HCT116 (cell line): ENCODE results near the gene ALX4. TPM values are rescaled to one million over a fixed set of nuclear protein-coding genes. Genes with fewer than 3 reads are reported as not detected.

Experiments
- ATAC-seq: fragments of 200-7000 bp; cut with Tn5 transposase; 2 replicates; pipeline ENCODE4 v1.9.1; 2020; ENCODE audit warnings: mild to moderate bottlenecking, moderate library complexity
- BruUV-seq: library from RNA; stranded (reverse); fragments of 400-500 nt; replicated peaks from 2 replicates; lab custom pipeline; 2021; lab: Mats Ljungman, UMichigan
- CTCF ChIA-PET: fragments of 300-600 bp; sonication (Branson Sonifier 250); formaldehyde crosslinking; loops from one replicate; lab custom pipeline; 2021; ENCODE audit warnings: antibody characterized with exemption; lab: Charles Lee
- POLR2A ChIA-PET: fragments of 300-600, 350-600 bp; sonication (Branson Sonifier 250); formaldehyde crosslinking; loops from one replicate; lab custom pipeline; 2021; ENCODE audit warnings: antibody characterized with exemption; lab: Charles Lee
- RAD21 ChIA-PET, 2 experiments: fragments of 300-600 bp; sonication (Branson Sonifier 250); formaldehyde crosslinking; loops; one replicate each; lab custom pipeline; 2023; ENCODE audit warnings: low total read pairs in 2 of 2; ENCODE audit not compliant: uncharacterized antibody in 2 of 2, unreplicated experiment in 2 of 2, low non-redundant PET in 1 of 2; lab: Charles Lee
- DNase-seq: peaks from one replicate; pipeline ENCODE4 v3.0.0-alpha.2; 2010; ENCODE audit warnings: low read depth, low spot score
- H2AFZ ChIP-seq: fragments of 200-600 bp; shearing (Covaris generic), sonication (generic); 2 replicates; pipeline ENCODE4 v1.6.1; 2017; ENCODE audit warnings: low read depth, mixed run types, mixed read lengths, antibody characterized with exemption, low read length; ENCODE audit not compliant: poor library complexity, severe bottlenecking
- H3K27ac ChIP-seq: 2 replicates; pipeline ENCODE4 v1.5.1; 2012; ENCODE audit warnings: low read depth, low read length
- H3K27me3 ChIP-seq: fragments of 200-600 bp; sonication (generic); 2 replicates; pipeline ENCODE4 v1.6.1; 2016; ENCODE audit warnings: mixed run types, low read length, mixed read lengths; ENCODE audit not compliant: insufficient read depth
- H3K36me3 ChIP-seq, 2 experiments: fragments of 200-500 bp in 1 of 2; fragments of 200-600 bp in 1 of 2; sonication (Bioruptor generic) in 1 of 2; sonication (generic) in 1 of 2; 2 replicates each; pipeline versions ENCODE4 v1.5.1 to v1.6.1; 2014 to 2016; ENCODE audit warnings: low read length in 2 of 2, inconsistent platforms in 1 of 2, mixed read lengths in 1 of 2, mixed run types in 1 of 2; ENCODE audit not compliant: insufficient read depth in 2 of 2, control insufficient read depth in 1 of 2
- H3K4me1 ChIP-seq, 2 experiments: fragments of 200-600 bp in 1 of 2; sonication (generic) in 1 of 2; 2 replicates each; pipeline versions ENCODE4 v1.5.1 to v1.6.1; 2012 to 2017; ENCODE audit warnings: low read length in 2 of 2, inconsistent platforms in 1 of 2, mild to moderate bottlenecking in 1 of 2, mixed read lengths in 1 of 2, mixed run types in 1 of 2, moderate library complexity in 1 of 2; ENCODE audit not compliant: insufficient read depth in 2 of 2, control insufficient read depth in 1 of 2
- H3K4me2 ChIP-seq: fragments of 200-600 bp; sonication (generic); 2 replicates; pipeline ENCODE4 v1.6.1; 2017; ENCODE audit warnings: mixed run types, low read length, mixed read lengths
- H3K4me3 ChIP-seq, 2 experiments: fragments of 200-600 bp in 1 of 2; sonication (generic) in 1 of 2; replicated peaks in 1 of 2; 2 replicates each; pipeline ENCODE4 v1.5.1; 2011 to 2016; ENCODE audit warnings: low read length in 2 of 2, control low read depth in 1 of 2, low read depth in 1 of 2, mild to moderate bottlenecking in 1 of 2, mixed read lengths in 1 of 2, mixed run types in 1 of 2
- H3K79me2 ChIP-seq: fragments of 200-600 bp; sonication (generic); 2 replicates; pipeline ENCODE4 v1.6.1; 2017; ENCODE audit warnings: mild to moderate bottlenecking, mixed run types, low read length, moderate library complexity, mixed read lengths; ENCODE audit not compliant: insufficient read depth
- H3K9ac ChIP-seq: fragments of 200-600 bp; sonication (generic); 2 replicates; pipeline ENCODE4 v1.6.1; 2016; ENCODE audit warnings: low read length, mixed read lengths
- H3K9me2 ChIP-seq: fragments of 200-600 bp; sonication (generic), shearing (Covaris generic); 2 replicates; pipeline ENCODE4 v1.6.1; 2017; ENCODE audit warnings: mixed run types, mild to moderate bottlenecking, moderate library complexity; ENCODE audit not compliant: insufficient read depth
- H3K9me3 ChIP-seq, 2 experiments: fragments of 200-500 bp in 1 of 2; fragments of 200-600 bp in 1 of 2; sonication (Bioruptor generic) in 1 of 2; sonication (generic) in 1 of 2; 2 replicates each; pipeline ENCODE4 v1.6.1; 2014 to 2017; ENCODE audit warnings: low read length in 2 of 2, mixed read lengths in 2 of 2, inconsistent platforms in 1 of 2, low read depth in 1 of 2, mild to moderate bottlenecking in 1 of 2, mixed run types in 1 of 2, moderate library complexity in 1 of 2; ENCODE audit not compliant: control insufficient read depth in 1 of 2, insufficient read depth in 1 of 2
- H4K20me1 ChIP-seq: fragments of 200-600 bp; sonication (generic), shearing (Covaris generic); 2 replicates; pipeline ENCODE4 v1.6.1; 2017; ENCODE audit warnings: mixed run types, mild to moderate bottlenecking, moderate library complexity; ENCODE audit not compliant: insufficient read depth
- CBX3 ChIP-seq: IDR thresholded peaks from 2 replicates; pipeline ENCODE4 v1.6.1; 2012; ENCODE audit warnings: low read depth
- CEBPB ChIP-seq: IDR thresholded peaks from 2 replicates; pipeline ENCODE4 v1.6.1; 2012; ENCODE audit warnings: low read depth
- EGR1 ChIP-seq: IDR thresholded peaks from 2 replicates; pipeline ENCODE4 v1.6.1; 2012; ENCODE audit warnings: low read depth
- EZH2 ChIP-seq: fragments of 200-600 bp; sonication (generic); IDR thresholded peaks from 2 replicates; pipeline ENCODE4 v1.6.1; 2017; ENCODE audit warnings: antibody characterized with exemption, mixed run types
- EZH2phosphoT487 ChIP-seq: fragments of 200-600 bp; IDR thresholded peaks from 2 replicates; pipeline ENCODE4 v1.6.1; 2018; ENCODE audit warnings: antibody characterized with exemption, borderline replicate concordance
- JUND ChIP-seq: IDR thresholded peaks from 2 replicates; pipeline ENCODE4 v1.6.1; 2012
- MAX ChIP-seq: IDR thresholded peaks from 2 replicates; pipeline ENCODE4 v1.6.1; 2012
- POLR2A ChIP-seq: IDR thresholded peaks from 2 replicates; pipeline ENCODE4 v1.7.0; 2011; ENCODE audit warnings: borderline replicate concordance; ENCODE audit not compliant: insufficient read depth, insufficient read length; ENCODE audit errors: extremely low read depth
- RAD21 ChIP-seq: IDR thresholded peaks from 2 replicates; pipeline ENCODE4 v1.6.1; 2012; ENCODE audit warnings: low read depth, mild to moderate bottlenecking
- REST ChIP-seq: IDR thresholded peaks from 2 replicates; pipeline ENCODE4 v1.6.1; 2012; ENCODE audit warnings: low read depth
- SP1 ChIP-seq: IDR thresholded peaks from 2 replicates; pipeline ENCODE4 v1.6.1; 2012; ENCODE audit warnings: low read depth
- SRF ChIP-seq: IDR thresholded peaks from 2 replicates; pipeline ENCODE4 v1.6.1; 2012; ENCODE audit warnings: low read depth
- YY1 ChIP-seq: IDR thresholded peaks from 2 replicates; pipeline ENCODE4 v1.6.1; 2011; ENCODE audit warnings: low read length, low read depth, moderate library complexity, mild to moderate bottlenecking; ENCODE audit not compliant: insufficient replicate concordance; ENCODE audit errors: extremely low read depth
- intact Hi-C: fragments of 100-400 bp; cut with micrococcal nuclease; formaldehyde crosslinking; loops from 2 replicates; pipeline ENCODE4 v1.10.0; 2022
- total RNA-seq: library from RNA; stranded (reverse); gene quantifications from one replicate; pipeline ENCODE4 v1.2.1, GENCODE V29; 2021; ENCODE audit not compliant: unreplicated experiment
- TF ChIP-seq, protein P1 (sequence below): IDR thresholded peaks from 2 replicates; pipeline ENCODE4 v1.6.1; 2011; ENCODE audit warnings: mild to moderate bottlenecking, low read length, moderate library complexity; ENCODE audit not compliant: insufficient replicate concordance; ENCODE audit errors: extremely low read depth

ALX4 gene
- total RNA-seq, 1 experiment from 2014 or later, result not detected

DNA sequence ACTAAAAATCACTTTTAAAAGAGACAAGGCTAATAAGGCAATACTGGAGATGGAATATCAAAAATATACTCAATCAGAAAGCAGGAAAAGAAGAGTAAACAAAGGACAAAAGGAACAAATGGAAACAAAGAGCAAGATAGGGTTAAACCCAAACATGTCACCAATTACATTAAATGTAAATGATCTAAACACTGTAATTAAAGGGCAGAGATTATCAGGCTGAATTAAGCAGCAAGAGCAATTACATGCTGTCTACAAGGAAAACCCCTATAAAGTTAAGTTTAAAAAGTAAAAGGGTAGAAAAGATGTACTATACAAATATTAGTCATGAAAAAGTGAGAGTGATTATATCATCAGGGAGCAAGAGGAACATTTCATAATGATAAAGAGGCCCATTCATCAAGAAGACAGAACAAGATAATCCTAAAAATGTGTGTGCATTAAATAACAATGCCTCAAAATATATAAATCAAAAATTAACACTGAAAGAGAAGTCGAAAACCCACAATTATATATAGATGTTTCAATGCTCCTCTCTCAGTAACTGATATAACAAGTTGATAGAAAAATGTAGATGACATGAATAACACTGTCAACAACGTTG is 56.8 kb downstream of the ALX4 start (continued):
- TF ChIP-seq, protein P1, sequence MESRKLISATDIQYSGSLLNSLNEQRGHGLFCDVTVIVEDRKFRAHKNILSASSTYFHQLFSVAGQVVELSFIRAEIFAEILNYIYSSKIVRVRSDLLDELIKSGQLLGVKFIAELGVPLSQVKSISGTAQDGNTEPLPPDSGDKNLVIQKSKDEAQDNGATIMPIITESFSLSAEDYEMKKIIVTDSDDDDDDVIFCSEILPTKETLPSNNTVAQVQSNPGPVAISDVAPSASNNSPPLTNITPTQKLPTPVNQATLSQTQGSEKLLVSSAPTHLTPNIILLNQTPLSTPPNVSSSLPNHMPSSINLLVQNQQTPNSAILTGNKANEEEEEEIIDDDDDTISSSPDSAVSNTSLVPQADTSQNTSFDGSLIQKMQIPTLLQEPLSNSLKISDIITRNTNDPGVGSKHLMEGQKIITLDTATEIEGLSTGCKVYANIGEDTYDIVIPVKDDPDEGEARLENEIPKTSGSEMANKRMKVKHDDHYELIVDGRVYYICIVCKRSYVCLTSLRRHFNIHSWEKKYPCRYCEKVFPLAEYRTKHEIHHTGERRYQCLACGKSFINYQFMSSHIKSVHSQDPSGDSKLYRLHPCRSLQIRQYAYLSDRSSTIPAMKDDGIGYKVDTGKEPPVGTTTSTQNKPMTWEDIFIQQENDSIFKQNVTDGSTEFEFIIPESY, result no peak
- TF ChIP-seq SRF (no peak), CBX3 (no peak; the same call in 1 of the 2 replicates), EGR1 (no peak), SP1 (no peak)

GRCh38 chr11:44250421-44250820 is 59.5 kb downstream of the ALX4 start:
- DNase-seq (no peak), ATAC-seq (no peak)
- Histone ChIP-seq H3K27ac (no peak overlapping the region), H3K4me2 (no peak overlapping the region), H3K79me2 (no peaks in the 10 kb centered on the region), H3K4me1 (no peaks in the 10 kb centered on the region), H3K4me3 (no peak overlapping the region), H3K9me3 (peaks cover 3 to 4% of the 10 kb centered on the region in 2 experiments; a peak in 2 of 4 replicates), H3K9me2 (no peaks in the 10 kb centered on the region), H2AFZ (no peak overlapping the region), H3K9ac (no peak overlapping the region), H3K36me3 (no peaks in the 10 kb centered on the region), H3K27me3 (no peaks in the 10 kb centered on the region), H4K20me1 (no peaks in the 10 kb centered on the region)
- no peak for TF ChIP-seq YY1
- TF ChIP-seq EZH2phosphoT487, result no peak
- no peak for TF ChIP-seq REST
- no peak for TF ChIP-seq CBX3
- TF ChIP-seq SP1, result no peak
- TF ChIP-seq EZH2, result no peak
- TF ChIP-seq POLR2A, result no peak
- no peak for TF ChIP-seq JUND
- no peak for TF ChIP-seq MAX
- TF ChIP-seq RAD21, result no peak
- no peak for TF ChIP-seq CEBPB
- ChIA-PET RAD21 (no interaction called here), POLR2A (no interaction called here), CTCF (interaction anchor here (0.9 kb wide), 1 partner anchor 14 kb away, joined by 3 read pairs; no protein-coding TSS in a partner anchor)
- BruUV-seq, result no TSS peak
- intact Hi-C loops, result no loop called here
